ENCODE results near the gene DIAPH2.

DNA sequence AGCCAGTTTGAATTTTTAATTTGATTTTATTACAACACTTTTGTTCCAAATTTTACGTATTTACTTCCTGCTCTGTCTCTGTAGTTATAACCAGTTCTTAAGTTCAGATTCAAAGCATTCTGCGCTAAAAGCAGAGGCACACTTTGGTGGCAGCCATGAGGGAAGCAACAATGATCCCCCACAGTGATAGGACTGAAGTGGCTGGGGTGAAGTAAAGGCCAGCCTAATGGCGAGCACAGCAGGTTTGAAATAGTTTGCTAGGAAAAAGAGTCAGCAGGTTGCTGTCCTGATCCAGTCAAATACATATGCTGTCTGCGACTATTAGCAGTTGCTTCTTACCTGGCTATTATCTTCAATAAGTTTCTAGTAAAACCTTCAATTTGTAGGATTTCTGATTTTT lies 375.4 kb downstream of the DIAPH2 start:
- TF ChIP-seq, protein P1, sequence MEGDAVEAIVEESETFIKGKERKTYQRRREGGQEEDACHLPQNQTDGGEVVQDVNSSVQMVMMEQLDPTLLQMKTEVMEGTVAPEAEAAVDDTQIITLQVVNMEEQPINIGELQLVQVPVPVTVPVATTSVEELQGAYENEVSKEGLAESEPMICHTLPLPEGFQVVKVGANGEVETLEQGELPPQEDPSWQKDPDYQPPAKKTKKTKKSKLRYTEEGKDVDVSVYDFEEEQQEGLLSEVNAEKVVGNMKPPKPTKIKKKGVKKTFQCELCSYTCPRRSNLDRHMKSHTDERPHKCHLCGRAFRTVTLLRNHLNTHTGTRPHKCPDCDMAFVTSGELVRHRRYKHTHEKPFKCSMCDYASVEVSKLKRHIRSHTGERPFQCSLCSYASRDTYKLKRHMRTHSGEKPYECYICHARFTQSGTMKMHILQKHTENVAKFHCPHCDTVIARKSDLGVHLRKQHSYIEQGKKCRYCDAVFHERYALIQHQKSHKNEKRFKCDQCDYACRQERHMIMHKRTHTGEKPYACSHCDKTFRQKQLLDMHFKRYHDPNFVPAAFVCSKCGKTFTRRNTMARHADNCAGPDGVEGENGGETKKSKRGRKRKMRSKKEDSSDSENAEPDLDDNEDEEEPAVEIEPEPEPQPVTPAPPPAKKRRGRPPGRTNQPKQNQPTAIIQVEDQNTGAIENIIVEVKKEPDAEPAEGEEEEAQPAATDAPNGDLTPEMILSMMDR (IDR thresholded peaks at IDR 0.05): no peak
- no peak for TF ChIP-seq POLR2AphosphoS5 (IDR thresholded peaks at IDR 0.05)
- no peak for TF ChIP-seq POLR2A (IDR thresholded peaks at IDR 0.05; ENCODE audit: low read depth)

All from esophagus muscularis mucosa (tissue), 3 donors.